ENCODE measurements around the gene SFXN5.

The SFXN5 gene

DNA sequence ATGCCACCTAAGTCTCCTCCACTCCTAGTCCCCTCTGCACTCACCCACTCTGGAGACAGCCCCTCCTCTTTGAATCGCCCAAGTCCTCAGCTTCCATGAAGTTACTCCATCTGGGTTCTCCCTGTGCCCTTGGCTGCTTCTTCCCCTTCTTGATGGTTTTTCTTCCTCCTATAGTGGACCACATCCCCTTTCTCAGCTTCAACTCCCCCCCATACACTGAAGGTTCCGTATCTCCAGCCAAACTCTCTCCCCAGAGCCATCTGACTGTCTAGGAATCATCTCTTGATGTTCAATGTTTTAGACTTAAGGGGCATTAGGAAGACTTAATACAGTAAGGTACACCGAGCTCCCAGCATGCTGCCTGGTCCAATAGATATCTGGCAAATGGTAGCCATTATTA is 114.6 kb downstream of the SFXN5 start:
- DNase-seq (ENCODE audit: low read depth in 3 of 3): no peak

- no peak for DNase-seq (ENCODE audit: low read depth in 3 of 3)
Observed at GRCh38 chr2:72956050-72956395, 115.5 kb downstream of the SFXN5 start.

GRCh38 chr2:72955228-72956049 is 116.1 kb downstream of the SFXN5 start:
- no peak for DNase-seq (ENCODE audit: low read depth in 3 of 3)

- no peak for DNase-seq (ENCODE audit: low read depth in 3 of 3)
Observed at GRCh38 chr2:72954376-72955227, 116.9 kb downstream of the SFXN5 start.

DNA sequence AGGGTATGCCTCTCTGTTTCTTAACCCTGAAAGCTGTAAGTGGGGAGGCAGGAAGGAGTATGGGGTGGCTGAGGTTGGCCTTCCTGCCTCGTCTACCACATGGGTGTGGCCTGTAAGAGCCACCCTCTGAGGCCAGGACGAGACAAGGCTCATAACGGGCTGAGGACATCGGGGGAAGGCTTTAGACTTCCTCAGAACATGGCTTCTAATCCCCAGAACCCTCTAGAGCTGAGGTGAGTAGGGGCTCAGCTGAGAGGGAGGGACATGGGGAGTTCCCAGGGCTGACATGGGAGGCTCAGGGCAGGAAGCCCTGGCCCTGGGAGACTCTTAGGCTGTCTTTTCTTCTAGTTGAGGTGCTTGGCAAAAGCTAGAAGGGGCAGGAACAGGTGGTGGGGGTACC is 117.5 kb downstream of the SFXN5 start:
- DNase-seq (ENCODE audit: low read depth in 3 of 3): no peak

DNA sequence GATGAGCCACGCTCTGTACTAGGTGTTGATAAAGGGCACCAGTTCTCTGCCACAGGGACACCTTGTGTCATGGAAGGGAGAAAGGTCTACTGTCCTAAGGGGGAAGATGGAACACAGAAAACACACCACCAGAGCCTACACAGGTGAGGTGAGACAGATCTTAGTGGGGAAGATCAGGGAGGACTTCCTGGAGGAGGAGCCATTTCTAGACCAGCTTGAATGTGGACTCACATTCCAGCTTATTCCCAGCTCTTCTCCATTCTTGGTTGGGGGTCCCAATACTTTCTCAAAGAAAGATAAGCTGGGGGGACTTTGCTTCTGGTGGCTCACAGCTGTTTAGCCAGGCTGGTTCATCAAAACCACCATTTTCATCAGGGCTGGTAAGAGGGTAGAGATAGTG is 118.0 kb downstream of the SFXN5 start:
- DNase-seq (ENCODE audit: low read depth in 3 of 3): no peak

DNA sequence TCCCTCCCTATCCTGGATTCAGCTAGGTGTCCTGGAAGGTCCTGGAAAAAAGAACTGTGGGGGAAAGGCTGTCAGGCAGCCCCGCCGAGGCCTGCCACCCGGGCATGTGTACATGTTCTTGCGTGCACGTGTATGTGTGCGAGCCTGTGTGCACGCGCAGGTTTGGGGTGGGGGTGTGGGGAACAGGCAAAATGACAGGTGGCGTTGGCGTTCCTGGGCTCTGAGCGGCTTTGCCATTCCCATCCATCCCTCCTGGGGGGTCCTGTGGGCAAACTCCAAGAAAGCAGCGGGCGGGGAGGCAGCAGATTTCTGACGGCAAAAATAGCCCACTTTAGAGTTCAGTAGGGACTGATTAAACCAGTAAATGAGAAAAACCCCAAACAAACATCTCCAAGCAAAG is 118.6 kb downstream of the SFXN5 start:
- no peak for DNase-seq (ENCODE audit: low read depth in 3 of 3)

DNA sequence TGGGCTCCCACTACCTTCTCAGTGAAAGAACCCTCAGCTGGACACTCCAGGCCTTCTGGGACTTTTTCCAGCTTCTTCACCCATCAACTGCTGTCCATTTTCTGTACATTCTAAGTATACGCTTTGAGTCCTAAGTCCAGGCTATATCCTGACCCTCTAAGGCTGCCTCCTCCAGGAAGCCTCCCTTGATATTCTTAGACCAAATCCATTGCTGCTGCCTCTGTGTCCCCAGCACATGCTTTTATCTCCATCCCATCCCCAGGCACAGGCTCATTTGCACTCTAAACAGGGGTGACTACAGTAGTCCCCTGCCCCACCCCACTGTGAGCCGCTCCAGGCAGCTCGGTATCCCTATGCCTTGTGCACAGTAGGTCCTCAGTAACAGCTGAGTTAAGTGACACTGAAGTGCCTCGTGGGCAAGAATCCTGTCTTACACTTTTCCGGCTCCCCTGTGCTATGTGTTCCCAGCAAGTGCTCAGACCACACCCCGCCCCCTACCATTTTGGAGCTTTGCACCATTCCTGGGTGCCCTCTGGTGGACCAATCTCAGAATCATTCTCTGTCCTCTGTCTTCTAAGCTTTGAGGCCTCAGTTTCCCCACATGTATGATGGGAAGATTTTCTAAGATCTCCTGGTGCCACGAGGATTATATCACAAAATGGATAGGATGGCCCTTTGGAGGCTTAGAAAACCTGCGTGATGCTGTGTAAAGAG is 119.2 kb downstream of the SFXN5 start:
- DNase-seq (ENCODE audit: low read depth in 3 of 3): no peak

DNA sequence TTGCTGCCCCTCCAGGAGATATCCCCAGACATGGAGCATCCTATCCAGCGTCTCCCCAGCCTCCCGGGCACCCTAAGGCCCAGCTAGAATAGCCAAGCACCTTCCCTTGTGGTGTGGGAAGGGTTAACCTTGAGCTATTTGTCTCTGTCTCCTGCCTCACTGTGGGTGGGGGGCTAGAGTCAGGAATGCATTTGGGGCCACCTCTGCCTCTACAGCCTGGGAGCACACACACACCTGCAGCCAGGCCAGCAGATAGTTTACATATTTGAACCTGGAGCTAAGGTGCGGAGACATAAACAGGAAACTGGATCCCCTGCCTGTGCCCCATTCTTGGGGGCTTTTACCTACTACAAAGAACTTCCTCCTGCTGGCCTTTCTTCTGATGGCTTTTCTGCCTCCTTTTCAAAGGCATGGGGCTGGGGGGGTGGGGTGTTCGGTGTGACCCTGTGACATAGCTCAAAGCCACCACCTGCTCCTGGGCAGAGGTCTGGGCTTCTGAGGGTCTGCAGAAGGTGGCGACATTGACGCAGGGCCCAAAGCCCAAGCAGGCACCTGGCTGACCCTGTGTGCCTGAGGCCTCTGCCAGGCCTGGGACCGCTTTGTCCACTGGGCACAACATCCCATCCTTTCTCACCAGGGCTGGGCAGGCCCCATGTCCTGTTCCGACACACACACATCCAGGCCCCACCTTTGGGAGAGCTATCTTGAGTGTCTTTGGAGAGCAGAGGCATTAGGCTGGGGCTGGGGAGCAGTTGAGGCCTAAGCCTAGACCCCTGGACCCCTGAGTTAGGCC is 120.0 kb downstream of the SFXN5 start:
- no peak for DNase-seq (ENCODE audit: low read depth in 3 of 3)

GRCh38 chr2:72950558-72951255 is 120.8 kb downstream of the SFXN5 start:
- DNase-seq (ENCODE audit: low read depth in 3 of 3): no peak

DNA sequence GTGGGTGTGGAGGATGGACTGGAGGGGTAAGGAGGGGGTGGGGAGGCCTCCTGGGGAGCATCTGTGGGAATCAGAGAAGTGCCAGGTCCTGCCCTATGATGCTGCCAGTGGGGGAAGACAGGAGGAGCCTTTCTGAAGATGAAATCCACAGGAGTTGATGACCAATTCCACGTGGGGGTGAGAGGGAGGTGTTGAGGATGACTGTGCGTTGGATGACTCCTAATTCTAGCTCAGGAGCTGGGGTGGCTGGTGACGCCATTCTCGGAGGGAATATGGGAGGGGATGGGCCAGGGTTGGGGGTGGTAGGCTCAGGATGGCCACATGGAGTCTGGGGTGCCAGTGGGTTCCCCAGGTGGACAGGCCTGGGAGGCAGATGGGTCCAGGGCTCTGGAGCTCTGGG is 121.9 kb downstream of the SFXN5 start:
- DNase-seq (ENCODE audit: low read depth in 3 of 3): no peak

DNA sequence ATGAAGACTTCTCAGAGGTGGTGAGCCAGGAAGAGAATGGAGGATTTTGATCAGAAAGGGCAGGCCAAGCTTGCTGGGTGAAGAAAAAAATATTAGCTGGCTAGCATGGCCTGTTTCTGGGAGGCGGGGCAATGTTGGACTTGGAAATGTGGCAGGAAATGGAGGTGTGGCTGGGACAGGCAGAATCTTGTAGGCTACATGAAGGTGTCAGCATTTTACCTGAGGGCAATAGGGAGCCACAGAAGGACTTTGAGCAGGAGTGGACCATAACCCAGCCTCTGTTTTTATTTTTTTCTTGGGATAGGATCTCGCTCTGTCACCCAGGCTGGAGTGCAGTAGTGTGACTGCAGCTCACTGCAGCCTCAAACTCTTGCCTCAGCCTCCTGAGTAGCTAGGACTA is 122.5 kb downstream of the SFXN5 start:
- DNase-seq (ENCODE audit: low read depth in 3 of 3): no peak

- no peak for DNase-seq (ENCODE audit: low read depth in 3 of 3)
Observed at GRCh38 chr2:72947952-72948830, 123.3 kb downstream of the SFXN5 start.

DNA sequence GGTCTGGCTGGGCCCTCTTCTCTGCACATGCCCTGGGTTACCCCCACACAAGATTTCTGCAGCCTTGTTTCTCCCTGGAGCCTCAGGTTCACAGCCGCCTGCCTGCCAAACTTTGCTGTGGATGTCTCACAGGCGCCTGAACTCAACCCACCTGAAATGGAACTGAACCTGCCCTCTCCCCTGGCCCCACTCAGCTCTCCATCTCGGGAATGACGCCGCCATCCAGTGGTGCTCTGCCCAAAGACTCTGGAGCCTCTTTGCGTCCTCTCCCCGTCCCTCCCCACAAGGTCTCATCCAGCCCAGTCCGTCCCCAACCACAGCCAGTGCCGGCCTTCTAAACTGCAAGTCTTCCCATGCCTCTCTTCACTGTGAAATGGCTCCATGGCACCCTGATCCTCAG is 125.0 kb downstream of the SFXN5 start:
- DNase-seq (ENCODE audit: low read depth in 3 of 3): no peak

DNA sequence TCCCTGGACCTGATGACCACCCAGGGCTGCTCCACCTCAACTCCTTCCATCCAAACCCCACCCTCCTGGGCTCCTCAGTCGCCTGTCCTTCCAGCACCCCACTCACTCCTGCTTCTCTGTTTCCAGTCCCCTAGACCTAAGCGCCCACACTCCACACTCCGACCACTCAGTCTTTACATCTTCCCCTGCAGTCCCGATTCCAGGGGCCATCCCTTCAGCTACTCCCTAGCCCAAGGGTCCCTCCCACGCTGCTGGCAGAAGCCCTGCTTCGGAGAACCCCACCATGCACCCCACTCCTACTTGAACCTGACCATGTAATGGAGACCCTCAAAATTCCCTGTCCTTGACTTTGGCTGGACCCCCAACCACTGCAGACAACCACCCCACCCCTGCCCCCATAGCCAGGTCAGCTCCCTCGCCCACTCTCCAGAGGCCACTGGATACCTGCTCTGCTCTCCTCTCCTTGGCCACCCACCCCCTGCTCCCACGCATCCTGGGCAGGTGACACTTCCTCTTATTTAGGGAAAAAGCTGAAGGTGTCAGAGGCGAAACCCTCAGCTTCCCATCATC is 126.0 kb downstream of the SFXN5 start:
- no peak for DNase-seq (ENCODE audit: low read depth in 3 of 3)

DNA sequence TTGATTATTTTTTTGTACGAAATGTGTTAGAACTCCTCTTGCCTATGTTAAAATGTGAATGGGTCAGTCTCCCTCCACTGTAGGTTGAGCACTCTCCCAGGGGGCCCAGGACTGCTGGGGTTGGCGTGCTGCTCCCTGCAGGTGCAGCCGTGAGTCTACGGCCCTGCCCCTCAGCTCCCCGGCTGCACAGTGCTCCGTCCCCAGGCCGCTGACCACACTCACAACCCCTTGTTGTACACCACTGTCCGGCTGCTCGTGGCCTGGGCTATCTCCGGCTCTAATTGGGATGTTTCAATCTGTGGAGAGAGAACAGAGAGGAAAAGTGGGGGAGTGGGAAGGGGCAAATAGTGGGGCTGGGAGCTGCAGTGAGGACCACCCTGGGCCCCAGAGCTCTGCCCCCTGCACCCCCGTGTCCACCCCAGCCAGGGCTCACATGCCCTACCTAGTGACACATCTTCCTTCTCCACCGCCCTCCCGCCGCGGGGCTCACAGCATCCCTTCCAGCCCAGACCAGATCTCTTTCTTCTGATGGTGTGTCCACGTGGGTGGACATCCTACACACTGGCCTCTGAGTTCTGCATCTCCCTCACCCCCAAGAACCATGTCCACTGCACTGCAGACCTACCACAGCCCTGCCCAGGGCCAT is 126.6 kb downstream of the SFXN5 start:
- no peak for DNase-seq (ENCODE audit: low read depth in 3 of 3)

DNA sequence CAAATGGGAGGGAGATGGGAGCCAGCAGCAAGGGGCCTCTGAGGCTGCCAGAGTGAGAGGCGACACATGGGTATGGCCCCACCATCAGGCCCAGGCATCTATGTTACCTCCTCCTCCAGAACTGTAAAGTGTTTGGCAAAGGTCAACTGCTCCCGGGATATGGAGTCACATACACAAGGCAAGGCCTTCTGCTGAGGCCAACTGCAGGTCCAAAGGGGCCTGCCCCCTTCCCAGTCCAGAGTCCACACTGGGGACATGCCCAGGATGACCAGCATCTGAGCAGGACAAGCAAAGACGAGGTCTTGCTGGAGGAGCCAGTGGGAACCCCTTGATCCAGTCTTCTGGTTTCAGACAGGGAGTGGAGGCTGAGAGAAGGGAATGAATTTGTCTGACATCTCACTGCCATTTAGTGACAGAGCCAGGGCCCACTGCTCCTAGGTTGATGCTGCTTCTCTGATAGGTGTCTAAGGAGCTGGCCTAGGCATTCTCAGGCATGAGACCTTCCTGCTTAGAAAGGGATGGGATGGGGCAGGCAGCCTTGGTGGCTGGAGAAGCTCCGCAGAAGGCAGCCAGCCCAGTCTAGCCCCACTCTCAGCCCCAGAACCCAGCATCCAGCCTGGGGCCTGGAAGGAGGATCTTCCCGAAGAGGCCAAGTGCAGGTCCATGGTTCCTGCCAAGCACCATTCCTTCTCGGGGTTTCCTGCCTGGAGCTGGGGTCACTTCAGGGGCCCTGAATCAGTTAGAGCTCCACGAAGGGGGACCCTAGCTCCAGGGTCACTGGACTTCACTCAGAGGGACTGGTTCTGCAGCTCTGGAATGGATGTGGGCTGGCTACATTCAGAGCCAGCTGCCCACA is 127.7 kb downstream of the SFXN5 start:
- DNase-seq (ENCODE audit: low read depth in 3 of 3): no peak

DNA sequence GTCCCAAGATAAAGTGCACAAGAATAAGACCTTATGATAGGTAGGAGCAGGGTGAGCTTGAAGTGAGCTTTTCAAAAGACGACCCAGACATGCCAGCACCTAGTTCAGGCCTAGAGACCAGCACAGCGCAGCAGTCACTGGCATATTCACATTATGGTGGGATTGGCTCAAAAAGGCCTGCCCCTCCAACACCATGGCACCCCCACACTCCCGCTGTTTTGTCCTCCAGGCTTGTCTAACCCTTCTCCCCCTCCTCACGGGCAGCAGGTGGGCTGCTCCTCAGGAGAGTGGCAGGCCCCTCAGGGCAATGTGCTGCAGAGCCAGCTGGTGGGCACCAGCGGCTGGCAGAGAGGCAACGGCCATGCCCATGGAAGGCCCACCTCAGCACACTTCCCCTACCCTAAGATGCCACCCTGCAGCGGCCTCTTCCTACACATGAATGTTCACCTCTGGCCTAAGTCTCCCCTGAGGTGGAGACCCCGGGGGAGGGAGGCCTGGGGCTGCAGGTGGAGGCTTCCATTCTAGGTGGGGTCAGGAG is 128.6 kb downstream of the SFXN5 start:
- DNase-seq (ENCODE audit: low read depth in 3 of 3): no peak

Data from stimulated activated CD4-positive, alpha-beta T cell treated with anti-CD3 and anti-CD28 coated beads, TNF-alpha, amount 100 ng/mL, for 48 hours (primary cell).